ENCODE results near the gene VWA3B.
"Not testable (repeated sequence)": the region's sequence is repeated elsewhere in the genome, so short reads cannot be mapped to it uniquely, and the experiment has no call there.

VWA3B gene

GRCh38 chr2:98086491-98087446 is at the start of gene VWA3B:
VWA3B (plus strand) TSS chr2:98087167; CDS start chr2:98093093, 5,926 bp downstream.
- DNase-seq (ENCODE audit: low spot score) (no peak), FAIRE-seq (no peak)

- no peak for DNase-seq (ENCODE audit: low spot score)
- FAIRE-seq = no peak
Measured at GRCh38 chr2:98037206-98037605, 49.8 kb upstream of the VWA3B start.

- no peak for FAIRE-seq
- no peak for DNase-seq (ENCODE audit: low spot score)
Measured at GRCh38 chr2:98037666-98038336, 49.2 kb upstream of the VWA3B start.

- no peak for FAIRE-seq
- no peak for DNase-seq (ENCODE audit: low spot score)
Measured at GRCh38 chr2:98039085-98039756, 47.7 kb upstream of the VWA3B start.

- DNase-seq (ENCODE audit: low spot score) = no peak
- FAIRE-seq = no peak
Measured at GRCh38 chr2:98040331-98040939, 46.5 kb upstream of the VWA3B start.

- DNase-seq (ENCODE audit: low spot score) = no peak
- no peak for FAIRE-seq
Measured at GRCh38 chr2:98043101-98043500, 43.9 kb upstream of the VWA3B start.

- DNase-seq (ENCODE audit: low spot score); FAIRE-seq: not testable (repeated sequence)
Measured at GRCh38 chr2:98044730-98045129, 42.2 kb upstream of the VWA3B start.

- FAIRE-seq (no peak), DNase-seq (ENCODE audit: low spot score) (no peak)
Measured at GRCh38 chr2:98050070-98050469, 36.9 kb upstream of the VWA3B start.

- FAIRE-seq (no peak), DNase-seq (ENCODE audit: low spot score) (no peak)
Measured at GRCh38 chr2:98058191-98058975, 28.6 kb upstream of the VWA3B start.

- FAIRE-seq = no peak
- DNase-seq (ENCODE audit: low spot score) = no peak
Measured at GRCh38 chr2:98060277-98060676, 26.7 kb upstream of the VWA3B start.

- FAIRE-seq = no peak
- no peak for DNase-seq (ENCODE audit: low spot score)
Measured at GRCh38 chr2:98063291-98063854, 23.6 kb upstream of the VWA3B start.

GRCh38 chr2:98065808-98066207 is 21.2 kb upstream of the VWA3B start:
- FAIRE-seq (no peak), DNase-seq (ENCODE audit: low spot score) (no peak)

GRCh38 chr2:98067160-98067559 is 19.8 kb upstream of the VWA3B start:
- DNase-seq (ENCODE audit: low spot score) (no peak), FAIRE-seq (no peak)

GRCh38 chr2:98070081-98070480 is 16.9 kb upstream of the VWA3B start:
- FAIRE-seq = no peak

GRCh38 chr2:98072442-98072841 is 14.5 kb upstream of the VWA3B start:
- FAIRE-seq (no peak), DNase-seq (ENCODE audit: low spot score) (no peak)

More at GRCh38 chr2:98070081-98070480, 16.9 kb upstream of the VWA3B start:
- DNase-seq (ENCODE audit: low spot score) = no peak

- DNase-seq (ENCODE audit: low spot score) (no peak), FAIRE-seq (no peak)
Measured at GRCh38 chr2:98078701-98079100, 8.3 kb upstream of the VWA3B start.

- no peak for FAIRE-seq
Measured at GRCh38 chr2:98084151-98084868, 2.7 kb upstream of the VWA3B start.

GRCh38 chr2:98084869-98085238 is 2.1 kb upstream of the VWA3B start:
- no peak for DNase-seq (ENCODE audit: low spot score)
- FAIRE-seq = no peak

More at GRCh38 chr2:98084151-98084868, 2.7 kb upstream of the VWA3B start:
- DNase-seq (ENCODE audit: low spot score) = no peak

- DNase-seq (ENCODE audit: low spot score) = no peak
- FAIRE-seq = no peak
Measured at GRCh38 chr2:98085649-98086048, 1.3 kb upstream of the VWA3B start.

Measured in RCC 7860 (cell line).